Stimulated activated effector memory CD8-positive, alpha-beta T cell treated with anti-CD3 and anti-CD28 coated beads, Interleukin-12 subunit alpha, Interleukin-12 subunit beta, amount 100 ng/mL, for 72 hours (primary cell): ENCODE data around the gene TWNK.
"Not testable (repeated sequence)": the region's sequence is repeated elsewhere in the genome, so short reads cannot be mapped to it uniquely, and the experiment has no call there.

Experiments used
- ATAC-seq: fragments of 150-1000 bp; cut with Tn5 transposase; 2 replicates; pipeline ENCODE4 v1.10.0; 2021
- DNase-seq, 2 donors: peaks; one replicate each; pipeline ENCODE4 v3.0.0; 2021 to 2022; ENCODE audit warnings: low spot score in 2 of 2
- H3K27ac Mint-ChIP-seq: one replicate; pipeline ENCODE4 v1.8.0; 2022; ENCODE audit warnings: mild to moderate bottlenecking, mixed read lengths
- H3K36me3 Mint-ChIP-seq: one replicate; pipeline ENCODE4 v1.8.0; 2022; ENCODE audit warnings: mild to moderate bottlenecking, mixed read lengths
- H3K4me1 Mint-ChIP-seq: one replicate; pipeline ENCODE4 v1.8.0; 2022; ENCODE audit warnings: mixed read lengths
- H3K4me3 Mint-ChIP-seq: one replicate; pipeline ENCODE4 v1.8.0; 2022; ENCODE audit warnings: mild to moderate bottlenecking, mixed read lengths
- H3K9me3 Mint-ChIP-seq: one replicate; pipeline ENCODE4 v1.8.0; 2022; ENCODE audit warnings: mixed read lengths

TWNK gene

DNA sequence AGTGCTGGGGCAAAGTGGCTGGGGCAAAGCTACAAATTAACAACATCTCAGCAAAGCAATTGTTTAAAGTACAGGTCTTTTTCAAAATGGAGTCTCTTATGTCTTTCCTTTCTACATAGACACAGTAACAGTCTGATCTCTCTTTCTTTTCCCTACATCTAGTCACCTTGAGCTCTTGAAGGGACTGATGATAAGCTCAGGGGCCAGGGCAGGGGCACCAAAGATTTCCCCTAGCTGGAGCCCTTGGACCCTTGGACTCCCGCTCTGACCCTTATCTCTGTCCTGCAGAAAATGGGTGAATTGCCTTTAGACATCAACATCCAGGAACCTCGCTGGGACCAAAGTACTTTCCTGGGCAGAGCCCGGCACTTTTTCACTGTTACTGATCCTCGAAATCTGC lies 47.1 kb downstream of the TWNK start:
- Mint-ChIP-seq H3K4me1 (peaks cover 19% of the 10 kb centered on the region), H3K36me3 (peaks cover 78% of the 10 kb centered on the region)
- not testable (repeated sequence) for H3K27ac Mint-ChIP-seq, ATAC-seq, DNase-seq, H3K4me3 Mint-ChIP-seq, H3K9me3 Mint-ChIP-seq

DNA sequence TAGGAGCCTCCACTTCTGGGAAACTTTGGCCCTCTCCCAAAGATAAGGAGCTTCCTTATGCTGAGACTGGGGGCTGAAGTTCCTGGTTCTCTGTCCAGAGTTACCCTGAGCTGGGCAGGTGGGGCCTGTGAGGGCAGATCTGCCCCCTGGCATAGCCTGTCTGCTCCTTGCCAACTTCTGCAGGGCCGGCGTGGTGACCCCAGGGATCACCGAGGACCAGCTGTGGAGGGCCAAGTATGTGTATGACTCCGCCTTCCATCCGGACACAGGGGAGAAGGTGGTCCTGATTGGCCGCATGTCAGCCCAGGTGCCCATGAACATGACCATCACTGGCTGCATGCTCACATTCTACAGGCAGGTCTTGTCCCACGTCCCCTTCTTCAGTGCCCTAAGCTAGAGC lies 48.0 kb downstream of the TWNK start:
- ATAC-seq, result no peak
- peaks cover 19% of the 10 kb centered on the region for H3K4me1 Mint-ChIP-seq
- peaks cover 84% of the 10 kb centered on the region for H3K36me3 Mint-ChIP-seq
- no peaks in the 10 kb centered on the region for H3K9me3 Mint-ChIP-seq
- no peak overlapping the region for H3K27ac Mint-ChIP-seq
- DNase-seq, result no peak
- no peak overlapping the region for H3K4me3 Mint-ChIP-seq

DNA sequence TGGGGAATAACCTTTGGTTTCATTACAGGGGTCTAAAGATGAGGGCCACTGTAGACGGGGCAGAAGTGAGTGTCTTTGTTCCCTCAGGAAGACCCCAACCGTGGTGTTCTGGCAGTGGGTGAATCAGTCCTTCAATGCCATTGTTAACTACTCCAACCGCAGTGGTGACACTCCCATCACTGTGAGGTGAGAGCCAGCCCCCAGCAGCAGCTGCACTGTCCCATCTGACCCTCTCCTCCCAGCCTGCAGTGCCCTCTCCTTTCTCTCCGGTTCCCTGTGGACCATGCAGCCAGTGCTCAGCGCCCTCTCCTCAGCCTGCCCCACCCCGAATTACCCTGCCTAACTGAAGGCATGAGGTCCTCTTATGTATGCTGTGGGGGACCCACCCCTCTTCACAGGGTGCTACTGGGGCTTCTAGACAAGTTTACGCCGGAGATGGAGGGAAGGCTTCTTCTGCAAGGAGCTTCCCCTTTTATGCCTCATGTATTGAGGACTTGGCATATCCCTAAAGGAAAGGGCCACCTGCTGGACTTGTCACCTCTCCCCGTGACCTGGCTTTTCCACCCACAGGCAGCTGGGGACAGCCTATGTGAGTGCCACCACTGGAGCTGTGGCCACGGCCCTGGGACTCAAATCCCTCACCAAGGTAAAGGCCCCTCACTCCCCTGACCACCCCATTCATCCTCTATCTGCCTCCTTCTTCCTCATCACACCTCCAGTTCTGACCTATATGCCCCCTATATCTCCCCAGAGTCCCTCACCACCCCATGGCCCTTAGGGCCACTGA lies 48.8 kb downstream of the TWNK start:
- Mint-ChIP-seq H3K9me3 (no peaks in the 10 kb centered on the region), H3K4me3 (no peak overlapping the region), H3K27ac (peak overlapping the region; percentile 54), H3K36me3 (peaks cover 82% of the 10 kb centered on the region), H3K4me1 (peaks cover 22% of the 10 kb centered on the region)
- ATAC-seq (no peak), DNase-seq (no peak)

DNA sequence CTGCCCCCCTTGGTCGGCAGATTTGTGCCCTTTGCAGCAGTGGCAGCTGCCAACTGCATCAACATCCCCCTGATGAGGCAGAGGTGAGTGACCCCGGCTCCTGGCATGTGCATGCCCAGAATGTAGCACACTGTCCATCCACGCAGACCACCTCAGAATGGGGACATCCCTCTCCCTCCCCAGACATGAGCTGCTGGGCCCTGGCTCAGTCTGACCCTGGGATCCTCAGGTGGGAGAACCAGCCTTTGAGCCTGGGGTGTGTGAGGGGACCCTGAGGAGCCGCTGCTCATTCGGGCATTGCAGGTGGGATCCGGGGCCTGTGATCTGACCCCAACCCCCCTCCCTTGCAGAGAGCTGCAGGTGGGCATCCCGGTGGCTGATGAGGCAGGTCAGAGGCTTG lies 49.4 kb downstream of the TWNK start:
- ATAC-seq (no peak), DNase-seq (no peak)
- Mint-ChIP-seq H3K4me1 (peaks cover 25% of the 10 kb centered on the region), H3K36me3 (peaks cover 79% of the 10 kb centered on the region), H3K4me3 (no peak overlapping the region), H3K9me3 (no peaks in the 10 kb centered on the region), H3K27ac (peak overlapping the region; percentile 54)

DNA sequence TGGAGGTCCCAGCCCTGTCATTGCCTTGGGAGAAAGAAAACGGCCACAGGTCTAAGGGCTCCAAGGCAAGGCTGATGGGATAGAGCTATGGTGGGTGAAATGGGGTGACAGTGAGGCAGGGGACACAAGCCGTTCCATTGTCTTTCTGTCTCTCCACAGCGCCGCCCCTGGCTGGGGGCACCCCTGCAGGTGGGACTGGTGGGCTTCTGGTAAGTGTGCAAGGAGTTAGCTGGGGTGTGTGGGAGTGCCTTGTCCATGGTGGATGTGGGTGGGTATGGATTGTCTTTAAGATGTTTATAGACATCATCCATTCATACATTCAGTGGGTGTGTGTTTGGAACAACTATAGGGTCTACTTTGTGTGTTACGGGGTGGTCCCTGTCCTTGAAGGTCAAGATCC lies 51.1 kb downstream of the TWNK start:
- Mint-ChIP-seq H3K9me3 (no peaks in the 10 kb centered on the region), H3K27ac (peak overlapping the region; percentile 24), H3K4me1 (peaks cover 26% of the 10 kb centered on the region), H3K36me3 (peaks cover 75% of the 10 kb centered on the region), H3K4me3 (no peak overlapping the region)
- no peak for DNase-seq
- ATAC-seq, result no peak

DNA sequence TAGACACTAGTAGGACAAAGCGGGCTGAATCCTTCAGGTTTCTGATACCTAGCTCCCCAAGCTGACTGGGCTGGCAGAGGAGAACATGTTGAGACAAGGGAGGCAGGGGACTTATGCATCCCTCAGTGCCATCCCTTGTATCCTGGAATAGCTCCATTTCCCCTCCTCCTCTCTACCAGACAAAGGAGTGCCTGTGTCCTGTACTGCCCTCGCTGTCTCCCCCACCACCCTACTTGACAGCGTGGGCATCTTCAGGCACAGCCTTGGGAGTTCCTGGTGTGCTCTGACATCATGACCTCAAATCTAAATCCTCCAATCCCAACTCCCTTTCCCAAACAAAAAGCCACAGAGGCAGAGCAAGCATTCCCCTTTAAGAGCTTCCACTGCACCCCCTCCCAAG lies 52.7 kb downstream of the TWNK start:
- Mint-ChIP-seq H3K4me1 (peaks cover 24% of the 10 kb centered on the region), H3K9me3 (no peaks in the 10 kb centered on the region), H3K36me3 (peaks cover 63% of the 10 kb centered on the region), H3K4me3 (no peak overlapping the region), H3K27ac (no peak overlapping the region)
- ATAC-seq, result no peak
- no peak for DNase-seq

DNA sequence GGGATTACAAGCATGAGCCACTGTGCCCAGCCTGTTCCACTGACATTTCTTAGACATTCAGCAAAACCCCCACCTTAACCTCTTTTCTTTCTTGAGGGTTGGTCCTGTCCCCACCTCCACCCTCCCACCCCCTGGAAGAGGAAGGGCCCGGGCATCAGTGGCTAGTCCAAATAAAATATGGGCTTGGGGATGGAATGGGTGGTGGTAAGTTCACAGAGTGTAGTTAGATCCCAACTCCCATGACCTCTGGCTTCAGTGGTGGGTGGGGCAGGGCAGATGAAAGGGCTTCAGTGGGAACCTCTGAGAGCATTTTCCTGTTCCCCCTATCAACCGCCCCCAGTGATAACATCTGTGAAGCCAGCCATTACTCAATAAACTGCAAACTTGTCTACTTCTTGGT lies 53.5 kb downstream of the TWNK start:
- Mint-ChIP-seq H3K9me3 (no peaks in the 10 kb centered on the region), H3K27ac (no peak overlapping the region), H3K36me3 (peaks cover 55% of the 10 kb centered on the region), H3K4me3 (no peak overlapping the region), H3K4me1 (peaks cover 24% of the 10 kb centered on the region)
- no peak for DNase-seq
- ATAC-seq, result no peak

DNA sequence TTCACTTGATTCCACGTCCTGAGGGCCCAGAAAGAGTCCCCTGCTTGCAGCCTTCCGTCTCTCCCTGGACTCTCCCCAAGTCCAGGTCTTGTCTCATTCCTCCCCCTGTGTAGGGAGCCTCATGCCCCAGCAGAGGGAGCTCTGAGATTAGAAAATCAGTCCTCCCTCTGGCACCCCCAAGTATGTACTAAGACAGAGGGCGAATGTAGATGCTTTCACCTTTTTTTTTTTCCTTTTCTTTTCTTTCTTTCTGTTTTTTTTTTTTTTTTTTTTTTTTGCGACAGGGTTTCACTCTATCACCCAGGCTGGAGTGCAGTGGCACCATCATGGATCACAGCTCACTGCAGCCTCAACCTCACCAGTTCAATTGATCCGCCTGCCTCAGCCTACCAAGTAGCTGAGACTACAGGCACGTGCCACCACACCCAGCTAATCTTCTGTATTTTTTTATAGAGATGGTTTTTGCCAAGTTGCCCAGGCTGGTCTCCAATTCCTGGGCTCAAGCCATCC lies 54.0 kb downstream of the TWNK start:
- no peak overlapping the region for H3K4me3 Mint-ChIP-seq
- peaks cover 51% of the 10 kb centered on the region for H3K36me3 Mint-ChIP-seq
- ATAC-seq (peak; percentile 80), DNase-seq (peak; percentile 47 to 83)
- H3K9me3 Mint-ChIP-seq, result no peaks in the 10 kb centered on the region
- no peak overlapping the region for H3K27ac Mint-ChIP-seq
- peaks cover 24% of the 10 kb centered on the region for H3K4me1 Mint-ChIP-seq

DNA sequence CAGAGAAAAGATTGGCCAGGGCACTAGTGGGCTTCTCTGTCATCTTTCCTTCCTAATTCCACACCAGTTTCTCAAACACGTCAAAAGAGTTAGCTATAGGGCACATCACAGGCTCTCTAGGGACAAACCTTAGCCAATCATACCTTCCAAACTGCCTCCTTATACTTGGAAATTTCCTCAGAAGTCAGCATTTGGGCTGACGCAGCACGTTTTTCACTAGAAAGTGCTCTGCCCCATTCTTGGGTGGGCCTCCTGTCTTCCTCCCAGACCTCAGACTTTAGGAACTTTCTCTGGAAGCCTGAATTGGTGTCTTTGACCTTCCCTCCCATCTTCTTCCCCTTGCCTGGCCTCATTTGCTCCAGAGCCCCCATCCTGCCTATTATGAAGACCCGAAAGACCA lies 54.8 kb downstream of the TWNK start:
- Mint-ChIP-seq H3K4me1 (peaks cover 24% of the 10 kb centered on the region), H3K4me3 (peak overlapping the region; percentile 93), H3K9me3 (no peaks in the 10 kb centered on the region), H3K36me3 (peaks cover 43% of the 10 kb centered on the region), H3K27ac (peak overlapping the region; percentile 98)
- no peak for DNase-seq
- ATAC-seq, result no peak

DNA sequence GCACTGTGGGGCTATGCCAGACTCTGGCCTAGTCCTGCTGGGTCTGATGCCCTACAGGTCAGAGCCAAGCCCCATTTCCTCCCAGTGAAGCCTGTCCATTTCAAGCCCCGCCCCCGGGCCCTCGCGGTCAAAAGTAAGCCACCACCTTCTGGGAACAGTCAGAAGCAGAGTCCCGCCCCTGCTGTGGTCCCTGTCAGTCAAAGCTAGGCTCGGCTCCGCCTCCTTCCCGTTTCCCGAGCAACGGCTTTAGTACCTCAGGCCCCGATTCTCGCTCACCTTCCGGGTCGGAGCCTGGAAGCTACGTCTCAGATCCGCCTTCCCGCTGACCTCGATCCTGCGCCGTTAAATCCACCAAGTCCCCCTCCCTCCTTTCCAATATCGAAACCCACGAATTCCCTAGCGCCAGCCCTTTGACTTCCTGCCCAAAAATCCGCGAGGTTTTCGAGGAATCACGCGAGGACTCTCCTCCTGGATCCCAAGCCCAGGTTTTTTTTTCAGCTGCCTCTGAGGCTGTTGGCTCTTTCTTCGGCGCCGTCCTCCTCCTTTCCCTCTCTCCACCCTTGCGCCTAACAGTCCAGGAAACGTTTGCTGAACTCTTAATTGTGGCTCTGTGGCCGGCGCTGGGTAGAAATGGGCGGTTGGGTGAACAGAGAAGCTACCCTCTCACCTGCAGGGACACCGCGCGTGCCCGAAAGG lies 55.5 kb downstream of the TWNK start:
- ATAC-seq (peak; percentile 97), DNase-seq (peak; percentile 78 to 95)
- Mint-ChIP-seq H3K36me3 (peaks cover 36% of the 10 kb centered on the region), H3K4me3 (peak overlapping the region; percentile 93), H3K9me3 (no peaks in the 10 kb centered on the region), H3K4me1 (peaks cover 24% of the 10 kb centered on the region), H3K27ac (peak overlapping the region; percentile 98)

DNA sequence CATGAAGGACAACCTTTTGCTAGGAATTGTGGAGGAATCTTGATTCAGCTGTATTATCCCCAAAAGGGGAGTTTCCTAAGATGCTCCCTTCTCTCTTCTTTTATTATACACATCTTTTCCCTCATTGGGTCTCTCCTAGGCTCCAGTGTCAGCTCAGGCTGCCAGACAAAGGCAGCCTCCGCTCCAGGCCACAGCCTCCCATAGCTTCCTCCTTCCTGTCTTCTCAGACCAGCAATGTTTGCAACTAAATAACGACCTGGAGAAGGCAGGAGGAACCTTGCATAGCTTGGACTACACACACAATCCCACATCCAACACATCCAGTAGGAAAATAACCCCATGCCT lies 56.0 kb downstream of the TWNK start:
- H3K36me3 Mint-ChIP-seq, result peaks cover 31% of the 10 kb centered on the region
- no peak for ATAC-seq
- peak overlapping the region; percentile 93 for H3K4me3 Mint-ChIP-seq
- DNase-seq, result no peak
- peak overlapping the region; percentile 98 for H3K27ac Mint-ChIP-seq
- H3K4me1 Mint-ChIP-seq, result peaks cover 28% of the 10 kb centered on the region
- no peaks in the 10 kb centered on the region for H3K9me3 Mint-ChIP-seq
